Astrocyte of the hippocampus (primary cell): ENCODE measurements around the gene AGBL4.
"Not testable (repeated sequence)": the region's sequence is repeated elsewhere in the genome, so short reads cannot be mapped to it uniquely, and the experiment has no call there.

Experiments used
- DNase-seq: peaks from one replicate; pipeline ENCODE4 v3.0.0; 2011; ENCODE audit warnings: low read depth, low spot score

AGBL4 gene

DNA sequence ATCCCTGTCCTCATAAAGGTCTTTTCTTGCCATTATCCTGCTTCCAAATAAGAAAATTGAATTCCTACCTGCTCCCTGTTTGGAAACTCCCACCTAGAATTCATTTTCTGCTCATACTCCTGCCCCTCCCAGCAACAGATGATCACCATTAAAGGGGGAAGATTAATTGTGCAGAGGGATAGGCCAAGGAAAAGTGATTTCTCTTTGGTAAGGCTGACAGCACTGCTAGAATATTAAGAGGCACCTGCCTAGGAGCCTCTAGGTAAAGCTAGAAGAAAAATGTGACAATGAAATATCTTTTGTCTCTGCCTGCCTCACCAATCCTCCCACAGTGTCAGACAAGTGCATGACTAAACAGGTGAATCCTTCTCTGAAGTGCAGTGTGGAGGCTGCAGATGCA is 1474.8 kb downstream of the AGBL4 start:
- no peak for DNase-seq

DNA sequence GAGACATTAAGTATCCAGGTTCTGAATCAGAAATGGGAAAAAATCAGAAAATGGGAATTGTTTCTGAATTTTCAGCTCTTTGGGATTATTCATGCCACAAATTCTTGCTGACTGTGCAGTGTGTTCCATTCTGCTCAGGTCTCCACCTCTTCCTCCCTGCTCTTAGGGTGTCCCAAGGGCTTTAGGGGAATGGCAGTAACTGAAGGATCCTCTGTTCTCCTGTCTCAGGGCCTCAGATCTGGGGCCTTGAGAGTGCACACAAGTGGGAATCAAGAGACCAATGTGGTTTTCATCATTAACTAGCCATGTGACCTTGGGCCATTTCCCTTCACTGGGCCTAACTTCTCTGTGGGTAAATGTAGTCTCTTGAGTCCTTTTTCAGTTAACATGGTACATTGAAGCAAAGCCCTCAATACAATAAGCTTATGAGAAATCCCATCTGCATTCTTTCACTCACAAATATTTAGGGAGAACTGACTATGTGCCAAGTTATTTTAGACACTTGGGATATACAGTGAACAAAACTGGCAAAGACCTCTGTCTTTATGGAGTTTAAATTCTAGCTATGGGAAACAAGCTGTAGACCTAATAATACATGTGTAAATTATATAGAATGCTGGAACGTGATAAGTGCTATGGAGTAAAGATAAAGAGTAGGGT is 1476.1 kb downstream of the AGBL4 start:
- no peak for DNase-seq

- DNase-seq: no peak
These were observed 1479.9 kb downstream of the AGBL4 start for GRCh38 chr1:48543854-48544253.

GRCh38 chr1:48540587-48540986 is 1483.2 kb downstream of the AGBL4 start:
- no peak for DNase-seq

GRCh38 chr1:48536477-48536876 is 1487.3 kb downstream of the AGBL4 start:
- no peak for DNase-seq

DNA sequence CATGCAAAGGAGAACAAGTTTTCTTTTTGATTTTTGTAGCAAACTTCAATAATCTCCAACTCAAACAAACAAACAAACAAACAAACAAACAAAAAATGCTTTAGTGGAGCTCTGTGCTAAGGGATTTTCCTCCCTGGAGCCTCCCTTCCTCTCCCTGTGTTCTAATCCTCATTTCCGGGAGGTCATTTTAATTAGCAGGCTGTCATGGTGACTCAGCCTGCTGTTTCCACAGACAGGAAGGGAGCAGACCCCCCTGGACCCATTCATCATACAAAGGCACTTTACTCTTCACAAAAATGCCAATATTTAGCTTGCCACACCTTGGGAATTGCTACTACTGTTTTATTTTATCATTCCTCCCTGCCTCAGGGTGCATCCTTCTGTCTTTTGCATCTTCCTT is 1490.8 kb downstream of the AGBL4 start:
- DNase-seq: peak; percentile 36

GRCh38 chr1:48530727-48531351 is 1492.9 kb downstream of the AGBL4 start:
- peak; percentile 81 for DNase-seq

GRCh38 chr1:48527051-48527450 is 1496.7 kb downstream of the AGBL4 start:
- DNase-seq: no peak

GRCh38 chr1:48526008-48526710 is 1497.6 kb downstream of the AGBL4 start:
- peak; percentile 40 for DNase-seq

- DNase-seq: peak; percentile 13
These were observed 1498.8 kb downstream of the AGBL4 start for GRCh38 chr1:48524892-48525467.

DNA sequence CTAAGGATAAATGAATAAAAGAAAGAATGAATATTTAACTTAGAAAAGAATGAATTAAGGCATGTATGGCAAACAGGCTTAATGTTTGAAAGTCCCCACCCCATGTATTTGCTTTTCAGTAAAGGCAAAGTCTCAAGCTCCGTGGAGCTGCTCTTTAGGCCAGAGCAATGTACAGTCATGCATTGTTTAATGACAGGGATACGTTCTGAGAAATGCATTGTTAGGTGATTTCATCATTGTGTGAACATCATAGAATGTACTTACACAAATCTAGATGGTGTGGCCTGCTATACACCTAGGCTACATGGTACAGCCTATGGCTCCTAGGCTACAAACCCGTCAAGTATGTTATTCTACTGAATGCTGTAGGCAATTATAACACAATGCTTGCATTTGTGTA is 1500.2 kb downstream of the AGBL4 start:
- no peak for DNase-seq

DNA sequence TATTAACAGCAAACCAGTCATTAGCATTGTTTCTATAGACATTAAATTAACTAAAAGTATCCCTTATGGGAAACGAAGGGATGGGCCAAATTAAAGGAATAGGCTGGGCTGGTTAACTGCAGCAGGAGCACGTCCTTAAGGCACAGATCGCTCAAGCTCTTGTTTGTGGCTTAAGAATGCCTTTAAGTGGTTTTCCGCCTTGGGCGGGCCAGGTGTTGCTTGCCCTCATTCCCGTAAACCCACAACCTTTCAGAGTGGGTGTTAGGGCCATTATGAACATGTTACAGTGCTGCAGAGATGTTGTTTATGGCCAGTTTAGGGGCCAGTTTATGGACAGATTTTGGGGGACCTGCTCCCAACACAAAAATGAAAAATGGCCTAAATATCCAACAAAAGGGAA is 1503.9 kb downstream of the AGBL4 start:
- DNase-seq: not testable (repeated sequence)

GRCh38 chr1:48506870-48507269 is 1516.9 kb downstream of the AGBL4 start:
- DNase-seq: no peak

DNA sequence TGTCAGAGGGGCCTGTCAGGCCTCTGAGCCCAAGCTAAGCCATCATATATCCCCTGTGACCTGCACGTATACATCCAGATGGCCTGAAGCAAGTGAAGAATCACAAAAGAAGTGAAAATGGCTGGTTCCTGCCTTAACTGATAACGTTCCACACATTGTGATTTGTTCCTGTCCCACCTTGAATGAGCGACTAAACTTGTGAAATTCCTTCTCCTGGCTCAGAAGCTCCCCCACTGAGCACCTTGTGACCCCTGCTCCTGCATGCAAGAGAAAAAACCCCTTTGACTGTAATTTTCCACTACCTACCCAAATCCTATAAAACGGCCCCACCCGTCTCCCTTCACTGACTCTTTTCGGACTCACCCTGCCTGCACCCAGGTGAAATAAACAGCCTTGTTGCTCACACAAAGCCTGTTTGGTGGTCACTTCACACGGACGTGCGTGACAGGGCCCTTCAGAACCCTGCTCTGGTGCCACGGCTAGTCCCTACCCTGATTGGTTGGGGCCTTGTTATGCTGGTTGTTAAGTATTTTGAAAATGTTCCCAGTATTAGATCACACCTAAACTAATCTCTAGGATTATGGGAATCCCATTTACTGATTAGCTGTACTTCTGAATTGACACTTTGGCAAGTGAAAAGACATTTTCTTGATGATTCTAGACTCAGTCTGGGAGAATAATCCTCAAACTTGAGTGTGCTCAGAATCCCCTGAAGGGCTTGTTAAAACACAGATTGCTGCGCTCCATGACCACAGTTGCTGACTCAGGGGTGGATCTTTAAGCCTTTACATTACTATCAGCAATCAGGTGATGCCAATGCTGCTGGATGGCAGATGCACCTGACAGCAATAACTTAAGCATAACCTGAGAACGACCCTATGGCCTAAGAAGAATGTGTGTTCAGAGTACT is 1523.0 kb downstream of the AGBL4 start:
- DNase-seq: no peak

DNA sequence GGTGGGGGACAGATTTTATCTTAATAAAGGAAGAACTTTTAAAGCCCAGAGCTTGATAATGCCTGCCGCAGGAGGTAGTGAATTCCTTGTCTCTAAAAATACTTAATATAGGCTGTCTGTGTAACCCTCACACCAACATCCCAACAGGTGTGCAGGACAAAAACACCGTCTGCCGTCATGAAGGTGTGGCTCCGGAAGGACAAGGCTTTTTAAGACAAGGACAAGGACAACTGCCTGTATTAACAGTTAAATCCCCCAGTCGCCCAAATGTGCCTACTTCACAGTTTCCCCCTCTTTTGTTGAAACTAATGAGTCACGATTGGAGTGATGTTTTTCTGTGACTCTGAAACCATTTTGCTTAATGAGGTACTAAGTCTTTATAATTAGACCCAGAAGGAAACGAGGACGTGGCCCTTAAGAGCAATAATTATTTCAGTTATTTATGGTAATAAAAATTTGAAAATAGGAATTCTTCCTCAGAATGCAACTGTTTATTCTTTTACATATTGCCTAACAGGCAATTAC is 1524.5 kb downstream of the AGBL4 start:
- no peak for DNase-seq

DNA sequence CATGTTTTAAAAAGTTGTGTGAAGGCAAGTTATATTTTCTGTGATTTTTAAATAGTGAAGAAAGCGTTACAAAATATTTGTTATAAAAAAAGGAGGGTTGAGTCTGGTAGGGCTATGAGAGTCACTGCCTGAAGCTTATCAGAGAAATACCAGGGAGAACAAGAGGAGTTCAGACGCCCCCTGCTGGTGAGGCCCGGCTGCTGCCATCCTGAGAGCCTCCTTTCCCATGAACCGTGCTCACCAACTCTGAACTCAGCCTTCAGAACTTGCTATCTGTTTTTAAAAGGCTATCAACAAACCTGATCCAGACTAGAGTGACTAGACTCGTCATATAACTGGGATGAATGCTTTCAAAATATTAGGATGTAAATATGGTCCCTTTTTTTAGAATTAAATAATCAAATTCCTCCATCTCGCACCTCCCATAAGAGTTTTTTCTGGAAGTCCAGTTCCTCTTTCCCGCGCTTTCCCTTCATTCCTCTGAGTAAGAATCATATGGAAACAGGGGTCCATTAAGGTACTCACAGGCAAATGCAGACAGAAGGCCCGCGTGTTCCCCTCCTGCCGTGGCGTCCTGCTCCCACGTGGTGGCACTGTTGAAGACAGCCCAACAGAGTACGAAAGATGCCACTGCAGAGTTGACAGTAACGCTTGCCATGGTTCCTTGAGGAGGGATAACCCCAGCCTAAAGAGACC is 1525.5 kb downstream of the AGBL4 start:
- DNase-seq: peak; percentile 88

DNA sequence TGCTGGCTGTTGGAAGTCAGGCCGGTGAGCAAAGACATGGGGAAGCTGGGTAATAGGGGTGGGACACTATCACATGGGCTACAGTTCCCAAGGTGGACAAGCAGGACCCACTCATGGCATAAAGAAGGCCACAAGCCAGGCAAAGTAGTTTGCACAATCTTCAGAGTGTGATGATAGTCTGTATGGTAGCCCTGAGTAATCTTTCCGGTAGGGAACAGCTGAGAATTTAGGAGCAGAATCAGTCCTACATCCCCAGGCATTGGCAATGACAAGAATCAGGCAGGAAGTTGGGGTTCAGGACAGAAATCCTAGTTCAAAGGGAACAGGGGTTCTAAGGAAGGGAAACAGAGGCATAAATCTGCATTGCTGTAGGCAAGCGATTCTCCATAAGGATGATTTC is 1527.8 kb downstream of the AGBL4 start:
- no peak for DNase-seq

DNA sequence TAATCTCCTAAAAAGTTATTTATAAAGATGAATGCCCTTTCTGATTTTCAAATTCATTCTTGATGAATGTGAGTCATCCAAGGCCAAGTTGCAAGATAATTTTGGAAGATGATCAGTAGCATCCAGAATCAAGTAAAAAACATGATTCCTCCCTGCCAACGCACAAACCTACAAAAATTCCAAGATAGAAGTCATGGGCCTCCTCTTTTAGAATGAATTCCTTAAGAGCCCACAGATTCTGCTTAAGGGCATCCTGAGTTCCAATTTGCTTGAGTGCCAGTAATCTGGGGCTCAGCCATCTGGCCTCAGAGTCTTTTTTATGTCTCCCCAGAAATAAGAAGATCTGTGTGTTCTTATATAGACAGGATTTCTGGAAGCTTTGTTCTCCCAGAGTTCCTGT is 1528.6 kb downstream of the AGBL4 start:
- no peak for DNase-seq

- peak; percentile 80 for DNase-seq
These were observed 1529.6 kb downstream of the AGBL4 start for GRCh38 chr1:48493970-48494769.

DNA sequence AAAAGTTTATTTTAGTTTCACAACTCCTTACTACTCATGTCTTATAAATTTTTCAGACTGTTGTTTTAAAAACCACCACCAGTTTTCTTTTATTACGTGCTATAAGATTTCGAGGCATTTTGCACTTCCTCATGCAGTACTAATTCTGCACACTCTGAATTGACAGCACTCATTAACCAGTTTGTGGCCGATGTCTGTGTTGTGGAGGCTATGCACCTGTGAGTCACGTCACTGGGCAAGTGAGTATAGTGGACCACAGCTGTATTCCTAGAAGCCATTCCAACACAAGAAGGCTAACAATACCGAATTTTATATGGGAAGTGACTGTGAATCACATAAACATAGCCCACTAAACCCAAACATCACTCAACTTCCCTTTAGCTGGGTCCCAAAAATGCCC is 1530.7 kb downstream of the AGBL4 start:
- DNase-seq: no peak
